MCF 10A (cell line): ENCODE results near the gene PSMD3. TPM values are rescaled to one million over a fixed set of nuclear protein-coding genes. Genes with fewer than 3 reads are reported as not detected.

ENCODE experiments used
- BruUV-seq: library from RNA; stranded (reverse); fragments of 400-500 nt; replicated peaks from 2 replicates; lab custom pipeline; 2021; lab: Mats Ljungman, UMichigan
- CTCF ChIA-PET: fragments of 300-600 bp; sonication (Branson Sonifier 250); formaldehyde crosslinking; extraction: SDS; loops from one replicate; lab custom pipeline; 2021; ENCODE audit warnings: antibody characterized with exemption, inconsistent platforms; lab: Yijun Ruan, JAX
- POLR2A ChIA-PET: fragments of 300-600, 350-650 bp; sonication (Branson Sonifier 250); formaldehyde crosslinking; extraction: SDS; loops from one replicate; lab custom pipeline; 2020; ENCODE audit warnings: antibody characterized with exemption, inconsistent platforms; lab: Yijun Ruan, JAX
- DNase-seq: peaks from one replicate; pipeline ENCODE4 v3.0.0-alpha.2; 2018; ENCODE audit not compliant: unreplicated experiment
- H3K27ac Mint-ChIP-seq: one replicate; pipeline ENCODE4 v1.8.0; 2022; ENCODE audit warnings: mild to moderate bottlenecking, low read depth, mixed read lengths; ENCODE audit not compliant: unreplicated experiment
- H3K27me3 Mint-ChIP-seq: one replicate; pipeline ENCODE4 v1.8.0; 2022; ENCODE audit warnings: mixed read lengths; ENCODE audit not compliant: insufficient read depth, unreplicated experiment
- H3K36me3 Mint-ChIP-seq: one replicate; pipeline ENCODE4 v1.8.0; 2022; ENCODE audit warnings: mild to moderate bottlenecking, moderate library complexity, mixed read lengths; ENCODE audit not compliant: insufficient read depth, unreplicated experiment
- H3K4me1 Mint-ChIP-seq: one replicate; pipeline ENCODE4 v1.8.0; 2022; ENCODE audit warnings: mixed read lengths; ENCODE audit not compliant: insufficient read depth, unreplicated experiment
- H3K4me3 Mint-ChIP-seq: one replicate; pipeline ENCODE4 v1.8.0; 2022; ENCODE audit warnings: mild to moderate bottlenecking, moderate library complexity, mixed read lengths; ENCODE audit not compliant: unreplicated experiment
- H3K9me3 Mint-ChIP-seq: one replicate; pipeline ENCODE4 v1.8.0; 2022; ENCODE audit warnings: mixed read lengths; ENCODE audit not compliant: unreplicated experiment
- CTCF ChIP-seq: fragments of 200-600 bp; IDR thresholded peaks from one replicate; pipeline ENCODE4 v1.8.0; 2022; ENCODE audit warnings: antibody characterized with exemption, mild to moderate bottlenecking; ENCODE audit not compliant: unreplicated experiment
- intact Hi-C: fragments of 100-400 bp; cut with micrococcal nuclease; formaldehyde crosslinking; loops from 2 replicates; pipeline ENCODE4 v1.14.1; 2022
- total RNA-seq: library from RNA; stranded (reverse); gene quantifications from 2 replicates; pipeline ENCODE4 v1.2.3, GENCODE V29; 2022

The PSMD3 gene
- total RNA-seq, 1 experiment from 2014 or later, result 95.3 TPM

GRCh38 chr17:40027614-40028012 lies 47.0 kb downstream of the PSMD3 start:
- no peak for TF ChIP-seq CTCF
- CTCF ChIA-PET, result interaction anchor here (0.5 to 9.3 kb wide), 17 partner anchors 11 to 118 kb away, joined by 3 to 237 read pairs (median 4); partner anchors contain the start of genes CSF3 and MED24
- no peak overlapping the region for H3K4me3 Mint-ChIP-seq
- POLR2A ChIA-PET, result interaction anchor here (0.7 to 7.3 kb wide), 6 partner anchors 12 to 98 kb away, joined by 3 to 164 read pairs (median 12); partner anchors contain the start of genes CSF3, MED24 and PSMD3
- intact Hi-C loops, result loop anchor here (1.0 to 5.0 kb wide), 4 partner anchors 14 to 155 kb away; no protein-coding TSS in a partner anchor
- no TSS peak for BruUV-seq
- no peak overlapping the region for H3K27ac Mint-ChIP-seq
- H3K9me3 Mint-ChIP-seq, result no peaks in the 10 kb centered on the region
- peaks cover 41% of the 10 kb centered on the region for H3K4me1 Mint-ChIP-seq
- no peaks in the 10 kb centered on the region for H3K27me3 Mint-ChIP-seq
- H3K36me3 Mint-ChIP-seq, result peaks cover 53% of the 10 kb centered on the region
- no peak for DNase-seq

- DNase-seq, result no peak
- POLR2A ChIA-PET, result interaction anchor here (3.2 to 7.3 kb wide), 3 partner anchors 13 to 48 kb away, joined by 20 to 164 read pairs (median 30); partner anchors contain the start of genes CSF3, MED24 and PSMD3
- Mint-ChIP-seq H3K36me3 (peaks cover 56% of the 10 kb centered on the region), H3K9me3 (no peaks in the 10 kb centered on the region), H3K4me3 (no peak overlapping the region), H3K27me3 (no peaks in the 10 kb centered on the region), H3K4me1 (peaks cover 31% of the 10 kb centered on the region), H3K27ac (no peak overlapping the region)
- intact Hi-C loops, result loop anchor here (5.0 kb wide), 2 partner anchors 84 to 156 kb away; no protein-coding TSS in a partner anchor
- CTCF ChIA-PET, result interaction anchor here (1.6 to 9.3 kb wide), 3 partner anchors 15 to 83 kb away, joined by 3 to 237 read pairs (median 32); partner anchors contain the start of gene CSF3
- TF ChIP-seq CTCF, result no peak
- BruUV-seq, result no TSS peak
These were observed 48.0 kb downstream of the PSMD3 start for GRCh38 chr17:40028595-40028994.

DNA sequence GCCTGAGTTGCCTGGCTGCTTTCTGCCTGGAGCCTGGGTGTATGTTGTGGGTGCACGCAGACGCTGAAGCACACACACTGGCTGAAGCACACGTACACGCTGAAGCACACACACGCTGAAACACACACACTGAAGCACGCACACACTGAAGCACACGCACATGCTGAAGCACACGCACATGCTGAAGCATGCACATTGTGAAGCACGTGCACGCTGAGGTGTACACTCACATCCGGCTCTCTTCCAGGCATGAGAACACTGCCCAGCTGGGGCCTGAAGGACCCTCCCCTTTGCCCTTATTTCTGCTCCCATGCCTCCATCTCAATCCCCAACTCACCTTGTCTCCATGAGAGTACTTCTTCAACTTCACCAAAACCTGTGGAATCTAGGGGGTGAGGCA lies 51.1 kb downstream of the PSMD3 start:
- intact Hi-C loops, result no loop called here
- no peak for DNase-seq
- BruUV-seq, result no TSS peak
- Mint-ChIP-seq H3K27me3 (no peaks in the 10 kb centered on the region), H3K4me3 (no peak overlapping the region), H3K9me3 (no peaks in the 10 kb centered on the region), H3K27ac (no peak overlapping the region), H3K4me1 (peaks cover 11% of the 10 kb centered on the region), H3K36me3 (peaks cover 60% of the 10 kb centered on the region)
- CTCF ChIA-PET, result interaction anchor here (0.9 to 9.3 kb wide), 3 partner anchors 18 to 170 kb away, joined by 3 to 237 read pairs (median 3); partner anchors contain the start of gene CSF3
- POLR2A ChIA-PET, result interaction anchor here (1.0 to 1.2 kb wide), 4 partner anchors 11 to 69 kb away, joined by 3 to 5 read pairs (median 3); partner anchors contain the start of gene NR1D1
- TF ChIP-seq CTCF, result no peak
